Measurements from ENCODE around the gene DSE.
A peak's percentile ranks its signal among the peaks of the same experiment; 100 is the strongest.

The DSE gene

DNA sequence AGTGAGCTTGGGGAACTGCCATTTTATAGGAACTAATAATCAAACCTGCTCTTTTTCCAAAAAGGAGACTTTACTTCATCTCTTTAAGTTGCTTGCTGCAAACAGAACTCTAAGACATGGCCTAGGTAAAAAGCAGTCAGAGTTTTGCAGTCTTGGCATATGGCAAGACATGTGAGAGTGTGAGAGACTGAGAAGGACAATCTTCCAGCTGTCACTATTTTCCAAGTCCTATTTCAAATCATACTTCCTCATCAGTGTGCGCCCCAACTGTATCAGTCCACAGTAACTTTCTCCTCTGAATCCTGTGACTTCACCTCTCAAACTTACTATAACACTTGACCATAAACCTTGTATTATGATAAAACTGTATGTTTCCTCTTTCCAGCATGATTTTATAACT, 100.8 kb downstream of the DSE start:
- TF ChIP-seq, protein P1, sequence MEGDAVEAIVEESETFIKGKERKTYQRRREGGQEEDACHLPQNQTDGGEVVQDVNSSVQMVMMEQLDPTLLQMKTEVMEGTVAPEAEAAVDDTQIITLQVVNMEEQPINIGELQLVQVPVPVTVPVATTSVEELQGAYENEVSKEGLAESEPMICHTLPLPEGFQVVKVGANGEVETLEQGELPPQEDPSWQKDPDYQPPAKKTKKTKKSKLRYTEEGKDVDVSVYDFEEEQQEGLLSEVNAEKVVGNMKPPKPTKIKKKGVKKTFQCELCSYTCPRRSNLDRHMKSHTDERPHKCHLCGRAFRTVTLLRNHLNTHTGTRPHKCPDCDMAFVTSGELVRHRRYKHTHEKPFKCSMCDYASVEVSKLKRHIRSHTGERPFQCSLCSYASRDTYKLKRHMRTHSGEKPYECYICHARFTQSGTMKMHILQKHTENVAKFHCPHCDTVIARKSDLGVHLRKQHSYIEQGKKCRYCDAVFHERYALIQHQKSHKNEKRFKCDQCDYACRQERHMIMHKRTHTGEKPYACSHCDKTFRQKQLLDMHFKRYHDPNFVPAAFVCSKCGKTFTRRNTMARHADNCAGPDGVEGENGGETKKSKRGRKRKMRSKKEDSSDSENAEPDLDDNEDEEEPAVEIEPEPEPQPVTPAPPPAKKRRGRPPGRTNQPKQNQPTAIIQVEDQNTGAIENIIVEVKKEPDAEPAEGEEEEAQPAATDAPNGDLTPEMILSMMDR (IDR thresholded peaks at IDR 0.05; ENCODE audit: borderline replicate concordance, control extremely low read depth, extremely low read depth, insufficient read depth, missing control alignments): no peak
- DNase-seq (ENCODE audit: low spot score): no peak
- in situ Hi-C loops (cut with MboI; ENCODE audit: low sequenced_read_pairs, unreplicated experiment): no loop called here

DNA sequence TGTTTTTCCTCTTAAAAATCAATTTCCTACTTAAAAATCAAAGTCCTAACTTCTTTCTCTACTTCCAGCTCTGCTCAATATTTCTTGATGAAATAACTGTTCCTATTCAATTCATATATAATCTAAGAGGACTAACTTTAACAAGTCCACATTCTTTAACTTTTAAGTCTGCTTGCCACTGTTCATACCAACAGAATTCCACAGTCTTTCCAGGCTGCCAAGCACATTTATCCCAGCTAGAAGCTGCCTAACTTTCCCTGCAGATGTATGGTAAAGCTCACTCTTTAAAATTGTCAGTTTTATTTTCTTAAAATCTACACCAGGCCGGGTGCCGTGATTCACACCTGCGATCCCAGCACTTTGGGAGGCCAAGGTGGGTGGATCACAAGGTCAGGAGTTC, 102.0 kb downstream of the DSE start:
- in situ Hi-C loops (cut with MboI; ENCODE audit: low sequenced_read_pairs, unreplicated experiment): no loop called here
- TF ChIP-seq, protein P1 (IDR thresholded peaks at IDR 0.05; ENCODE audit: borderline replicate concordance, control extremely low read depth, extremely low read depth, insufficient read depth, missing control alignments): no peak
- no peak for DNase-seq (ENCODE audit: low spot score)

DNA sequence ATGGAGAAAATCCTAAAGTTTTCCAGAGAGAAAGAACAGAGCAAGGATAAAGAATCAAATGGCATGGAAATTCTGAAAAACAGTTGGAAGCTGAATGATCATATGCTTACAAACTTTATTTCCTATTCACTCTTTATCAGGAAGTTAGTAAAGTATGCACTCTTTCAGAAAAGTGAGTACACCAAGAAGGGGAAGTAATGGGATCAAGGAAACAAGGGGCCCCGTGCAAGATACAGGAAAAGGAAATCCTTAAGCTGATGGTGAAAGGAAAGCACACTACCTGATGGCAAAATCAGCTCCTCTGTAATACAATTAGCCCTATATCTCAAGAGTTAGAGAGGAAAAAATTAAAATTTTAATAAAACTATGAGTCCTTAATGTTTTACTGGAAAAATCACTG, 104.4 kb downstream of the DSE start:
- no peak for DNase-seq (ENCODE audit: low spot score)
- TF ChIP-seq, protein P1 (IDR thresholded peaks at IDR 0.05; ENCODE audit: borderline replicate concordance, control extremely low read depth, extremely low read depth, insufficient read depth, missing control alignments): no peak
- in situ Hi-C loops (cut with MboI; ENCODE audit: low sequenced_read_pairs, unreplicated experiment): no loop called here

DNA sequence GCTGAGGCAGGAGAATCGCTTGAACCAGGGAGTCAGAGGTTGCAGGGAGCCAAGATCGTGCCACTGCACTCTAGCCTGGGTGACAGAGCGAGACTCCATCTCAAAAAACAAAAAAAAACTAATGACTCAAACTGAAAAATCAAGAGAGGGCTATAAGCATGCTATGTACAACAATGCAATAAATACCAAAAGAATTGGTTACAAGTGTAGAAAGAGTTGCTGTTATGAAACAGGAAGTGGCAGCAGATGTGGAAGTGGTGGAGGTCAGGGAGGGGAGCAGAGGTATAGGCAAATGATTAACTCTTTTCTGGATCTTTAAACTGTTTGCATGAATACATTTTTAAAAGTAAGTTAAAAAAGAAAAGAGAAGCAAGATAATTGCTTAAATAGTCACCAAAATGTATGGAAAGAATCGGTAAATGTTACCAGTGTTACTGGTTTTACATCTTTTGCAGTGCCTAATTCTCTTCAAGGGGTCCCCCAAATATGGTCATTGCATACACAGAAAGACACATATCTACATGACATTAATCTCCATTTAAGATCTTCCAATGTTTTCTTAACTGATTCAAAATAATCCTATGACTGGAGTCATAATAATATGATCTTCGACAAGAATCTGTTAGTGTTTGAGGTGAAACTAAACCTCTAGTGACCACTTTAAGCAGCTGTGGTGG, 105.4 kb downstream of the DSE start:
- in situ Hi-C loops (cut with MboI; ENCODE audit: low sequenced_read_pairs, unreplicated experiment): no loop called here
- TF ChIP-seq, protein P1 (IDR thresholded peaks at IDR 0.05; ENCODE audit: borderline replicate concordance, control extremely low read depth, extremely low read depth, insufficient read depth, missing control alignments): no peak
- peak; percentile 61 for DNase-seq (ENCODE audit: low spot score)

DNA sequence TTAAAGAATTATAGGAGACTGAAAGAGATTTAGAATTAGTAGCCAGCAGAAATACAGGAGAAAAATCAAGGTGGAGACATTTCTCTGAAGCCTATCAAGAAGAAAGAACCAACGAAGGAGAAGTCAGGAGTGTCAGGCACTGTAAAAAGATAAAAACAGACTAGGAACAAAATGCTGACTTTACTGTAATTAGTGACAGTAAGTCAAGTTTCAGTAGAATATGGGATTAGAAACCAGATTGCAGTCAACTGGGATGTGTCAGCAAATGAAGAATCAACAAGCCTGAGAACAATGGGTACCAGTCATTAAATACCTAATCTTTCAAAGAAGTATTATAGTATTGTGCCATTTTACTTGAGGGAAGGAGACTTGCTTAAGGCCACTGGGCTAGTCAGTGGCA, 112.0 kb downstream of the DSE start:
- in situ Hi-C loops (cut with MboI; ENCODE audit: low sequenced_read_pairs, unreplicated experiment): no loop called here
- DNase-seq (ENCODE audit: low spot score): no peak
- TF ChIP-seq, protein P1 (IDR thresholded peaks at IDR 0.05; ENCODE audit: borderline replicate concordance, control extremely low read depth, extremely low read depth, insufficient read depth, missing control alignments): no peak

DNA sequence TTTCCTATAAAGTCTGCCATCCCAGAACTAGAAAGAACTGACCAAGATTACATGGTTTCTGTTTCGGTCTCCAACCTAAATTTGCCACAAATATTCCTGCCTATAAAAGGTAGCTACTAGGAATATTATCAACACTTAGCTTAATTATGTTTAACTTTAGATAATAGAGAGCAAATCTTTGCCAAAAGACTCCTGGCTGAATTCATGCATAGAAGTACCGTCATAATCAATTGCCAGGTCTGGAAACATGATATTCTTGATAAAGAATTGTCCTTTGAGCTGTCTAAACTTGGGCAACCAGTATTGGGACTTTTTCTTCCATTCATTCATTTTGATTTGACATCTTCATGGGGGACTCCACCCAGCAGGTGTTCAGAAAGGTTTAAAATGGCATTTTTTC, 112.9 kb downstream of the DSE start:
- in situ Hi-C loops (cut with MboI; ENCODE audit: low sequenced_read_pairs, unreplicated experiment): no loop called here
- no peak for DNase-seq (ENCODE audit: low spot score)
- TF ChIP-seq, protein P1 (IDR thresholded peaks at IDR 0.05; ENCODE audit: borderline replicate concordance, control extremely low read depth, extremely low read depth, insufficient read depth, missing control alignments): no peak

All from GM13976 (cell line).